Activated CD4-positive, alpha-beta T cell treated with anti-CD3 and anti-CD28 coated beads for 4 hours (primary cell): ENCODE measurements around the gene CADM1.
A peak's percentile ranks its signal among the peaks of the same experiment; 100 is the strongest.

ENCODE experiments used
- DNase-seq, 2 donors: peaks; one replicate each; pipeline ENCODE4 v3.0.0-alpha.2; 2020

CADM1 gene

DNA sequence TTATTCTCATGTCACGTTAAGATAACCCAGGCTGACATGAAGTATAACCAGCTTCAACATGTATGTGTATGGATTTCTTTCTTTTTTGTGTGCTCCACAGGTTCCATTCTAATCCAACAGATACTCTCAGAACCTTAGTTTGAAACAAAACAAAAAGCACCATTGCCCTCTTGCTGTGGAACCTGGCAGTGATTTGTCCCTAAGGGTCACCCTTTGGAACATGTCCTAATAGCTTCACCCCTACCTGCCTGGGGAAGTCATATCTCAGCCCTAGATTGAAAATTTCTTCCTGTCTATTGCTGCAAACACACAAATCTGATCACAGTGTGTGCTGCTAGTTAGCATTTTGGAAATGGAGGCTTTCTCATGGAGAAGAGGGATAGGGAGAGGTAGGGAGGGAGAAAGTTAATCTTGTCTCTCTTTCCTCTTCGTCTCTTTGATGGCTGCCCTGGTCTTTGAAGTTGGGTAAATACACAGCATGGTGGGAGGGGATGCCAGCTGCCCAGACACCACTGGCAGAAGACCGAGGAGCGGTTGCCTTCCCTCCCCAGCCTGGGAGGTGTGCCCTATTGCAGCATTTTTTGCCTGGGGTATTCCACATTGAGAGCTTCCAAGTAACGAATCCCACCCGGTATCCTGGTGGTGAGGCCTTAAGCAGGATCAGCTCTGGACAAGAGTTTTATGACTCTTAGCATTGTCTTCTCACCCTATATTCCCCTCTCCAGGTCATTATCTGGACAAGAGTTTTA, 11.6 kb upstream of the CADM1 start:
- DNase-seq, result no peak

DNA sequence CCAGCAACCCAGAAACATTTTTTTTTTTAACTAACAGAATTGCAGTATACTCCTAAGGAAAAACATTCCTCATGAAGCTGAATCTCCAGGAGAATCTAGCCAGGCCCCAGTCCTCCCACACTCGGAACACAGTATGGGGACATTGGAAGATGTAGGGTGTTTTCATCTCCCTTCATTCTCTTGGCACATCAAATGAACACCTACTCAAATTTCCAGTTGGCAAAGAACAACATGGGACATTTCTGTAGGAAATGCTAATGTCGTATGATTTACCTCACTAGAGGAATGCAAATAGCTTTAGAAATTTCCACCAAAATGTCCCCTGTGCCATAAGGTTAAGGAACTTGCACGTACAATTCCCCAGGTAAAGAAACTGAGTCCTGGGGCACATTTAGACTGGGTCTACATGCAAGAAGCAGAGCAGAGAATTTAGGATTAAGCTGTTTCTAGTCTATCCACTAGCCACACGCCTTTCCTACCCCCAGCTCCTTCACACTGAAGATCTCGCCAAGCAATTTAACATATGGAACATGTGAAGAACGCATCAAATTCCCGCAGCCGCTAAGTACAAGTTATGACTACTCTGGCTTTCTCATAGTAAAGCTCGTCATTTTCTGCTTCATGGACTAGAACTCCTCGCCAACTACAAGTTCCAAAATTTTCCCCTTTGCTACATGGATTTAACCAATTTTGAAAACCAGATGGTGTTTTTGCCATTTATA, 2.9 kb upstream of the CADM1 start:
- DNase-seq, result no peak

DNA sequence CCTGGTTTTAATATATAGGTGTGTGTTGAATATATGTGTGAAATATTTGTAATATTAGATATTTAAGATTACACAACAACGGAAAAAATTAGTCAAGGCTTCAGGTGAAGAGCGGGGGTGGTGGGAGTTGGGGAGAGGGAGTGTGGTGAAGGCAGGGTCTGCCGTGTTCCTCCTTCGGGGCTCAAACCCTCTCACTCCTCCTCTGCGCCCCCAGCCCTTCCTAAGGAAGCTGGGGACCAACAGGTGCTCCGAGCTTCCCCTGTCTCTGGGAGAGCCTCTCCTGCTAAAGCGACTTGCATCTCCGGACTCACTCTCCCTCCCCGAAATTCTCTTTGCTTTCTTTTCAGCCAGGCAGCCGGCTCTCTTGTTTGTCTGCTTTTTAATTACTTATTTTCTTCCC, 960 bp upstream of the CADM1 start:
- no peak for DNase-seq

DNA sequence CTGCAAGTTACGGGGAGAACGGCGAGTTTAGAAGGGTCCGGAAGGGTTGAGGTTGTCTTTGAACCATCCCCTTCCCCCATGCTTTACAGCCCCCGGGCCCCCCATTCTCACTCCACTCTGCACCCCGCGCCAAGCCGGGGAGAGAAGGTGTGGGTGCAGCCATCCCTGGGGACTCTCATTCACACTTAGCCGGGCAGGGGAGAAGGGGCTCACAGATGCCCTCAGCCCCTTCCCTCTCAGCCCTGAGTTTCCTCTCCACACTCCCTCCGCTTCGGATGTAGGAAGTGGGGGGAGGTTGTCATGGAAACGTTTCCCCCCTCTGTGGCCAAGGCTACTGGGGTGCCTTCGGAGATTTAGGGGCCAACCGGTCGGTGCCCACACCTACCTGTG, 334 bp downstream of the CADM1 start:
- DNase-seq, result no peak

DNA sequence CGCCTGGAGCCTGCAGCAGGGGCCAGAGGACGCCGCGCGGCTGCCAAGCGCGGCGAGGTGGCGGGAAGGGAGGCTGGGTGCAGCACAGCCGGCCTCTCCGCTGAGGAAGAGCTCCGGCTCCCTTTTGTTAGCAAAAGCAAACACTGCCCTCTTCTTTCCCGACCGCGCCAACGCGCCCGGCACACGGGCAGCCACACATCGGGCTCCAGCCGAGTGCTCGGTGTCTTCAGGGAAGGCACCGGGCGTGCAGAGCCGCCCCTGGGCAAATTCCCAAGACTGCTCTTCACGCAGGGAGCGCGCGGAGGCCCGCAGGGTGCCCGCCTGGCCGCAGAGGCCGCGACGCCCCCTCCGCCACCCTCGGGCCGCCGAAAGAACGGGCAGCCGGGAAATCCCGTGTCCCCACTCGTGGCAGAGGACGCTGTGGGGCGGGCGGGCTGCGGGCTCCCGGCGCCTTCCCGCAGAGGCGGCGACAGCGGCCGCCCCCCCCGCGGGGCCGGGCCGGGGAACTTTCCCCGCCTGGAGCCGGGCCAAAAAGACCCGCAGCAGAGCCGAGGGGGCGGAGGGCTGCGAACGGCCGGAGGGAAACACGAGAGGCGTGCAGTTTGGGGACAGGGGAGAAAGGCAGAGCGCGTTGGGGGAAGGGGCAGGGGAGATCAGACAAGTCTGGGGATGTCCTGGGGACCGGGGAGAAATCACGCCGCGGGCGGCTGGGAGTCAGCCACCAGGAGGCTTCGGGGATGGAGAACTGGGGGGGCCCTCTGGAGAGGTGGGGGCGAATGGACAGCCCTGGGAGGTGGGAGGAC, 931 bp downstream of the CADM1 start:
- DNase-seq, result peak in 1 of 2 donors; percentile 6

DNA sequence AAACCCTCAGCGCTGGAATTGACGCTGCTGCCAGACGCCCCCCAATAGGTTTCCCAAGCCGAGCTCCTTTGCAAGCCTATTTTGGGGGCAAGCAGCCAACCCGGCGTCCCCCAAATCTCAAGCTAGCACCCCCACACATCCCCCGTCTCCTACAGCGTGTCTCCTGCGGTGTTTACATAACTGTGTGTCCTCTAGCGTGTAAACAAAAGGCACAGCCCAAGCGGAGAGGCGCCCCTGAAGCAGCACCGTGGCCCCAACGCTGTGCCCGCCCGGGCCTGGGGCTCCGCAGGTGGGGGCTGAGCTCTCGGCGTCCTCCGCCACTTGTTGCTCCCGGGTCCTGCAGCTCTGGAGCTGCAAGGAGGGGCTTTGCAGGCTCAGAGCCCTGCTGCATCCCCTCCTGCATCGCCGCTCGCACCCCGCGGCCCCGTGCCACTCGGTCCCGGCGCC, 1.6 kb downstream of the CADM1 start:
- DNase-seq, result no peak

DNA sequence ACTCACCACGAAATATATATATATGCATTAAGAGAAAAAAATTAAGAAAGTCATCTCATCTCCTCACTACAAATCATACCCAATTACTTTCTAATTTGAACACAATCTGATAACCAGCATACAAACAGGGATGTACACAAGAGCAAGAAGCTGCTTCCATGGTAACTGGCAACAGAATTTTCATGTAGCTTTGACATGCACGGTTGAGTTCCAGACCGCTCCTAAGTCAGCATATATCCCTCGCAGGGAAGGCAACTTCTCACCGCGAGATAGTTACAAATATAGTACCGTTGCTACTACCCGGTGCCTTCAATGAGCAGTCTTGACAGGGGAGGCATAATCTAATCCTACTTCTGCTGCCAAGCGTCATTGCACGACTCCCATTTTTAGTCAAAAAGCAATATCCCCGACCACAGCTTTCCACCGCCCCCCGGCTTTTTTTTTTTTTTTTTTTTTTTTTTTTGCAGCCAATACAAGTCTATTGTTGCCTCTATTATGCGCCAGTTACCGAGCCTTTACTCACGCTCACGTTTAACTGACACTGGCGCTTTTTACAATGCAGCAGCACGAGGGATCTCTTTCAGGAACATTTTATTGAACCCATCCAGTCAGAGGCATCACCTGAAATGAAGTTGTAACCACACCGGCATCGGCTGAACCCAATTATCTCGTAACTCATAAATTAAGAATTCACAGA, 2.2 kb downstream of the CADM1 start:
- DNase-seq, result no peak

DNA sequence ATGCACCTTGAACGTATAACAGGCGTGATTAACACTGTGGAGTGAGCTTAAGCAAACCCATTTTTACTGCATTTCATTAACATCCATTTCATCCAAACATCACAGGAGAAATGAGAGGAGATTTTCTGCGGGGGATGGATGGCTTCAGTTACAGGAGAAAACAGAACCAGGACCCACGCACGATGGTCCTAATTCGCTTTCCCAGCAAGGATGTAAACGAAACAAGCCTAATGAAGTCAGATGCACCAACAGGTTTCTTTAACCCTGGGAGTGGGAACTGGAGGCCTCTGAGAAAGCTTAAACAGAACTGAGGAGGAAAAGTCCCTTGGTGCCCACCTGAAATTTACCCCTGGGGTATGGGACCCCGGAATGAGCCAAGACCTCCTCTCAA, 2.7 kb downstream of the CADM1 start:
- DNase-seq, result no peak

DNA sequence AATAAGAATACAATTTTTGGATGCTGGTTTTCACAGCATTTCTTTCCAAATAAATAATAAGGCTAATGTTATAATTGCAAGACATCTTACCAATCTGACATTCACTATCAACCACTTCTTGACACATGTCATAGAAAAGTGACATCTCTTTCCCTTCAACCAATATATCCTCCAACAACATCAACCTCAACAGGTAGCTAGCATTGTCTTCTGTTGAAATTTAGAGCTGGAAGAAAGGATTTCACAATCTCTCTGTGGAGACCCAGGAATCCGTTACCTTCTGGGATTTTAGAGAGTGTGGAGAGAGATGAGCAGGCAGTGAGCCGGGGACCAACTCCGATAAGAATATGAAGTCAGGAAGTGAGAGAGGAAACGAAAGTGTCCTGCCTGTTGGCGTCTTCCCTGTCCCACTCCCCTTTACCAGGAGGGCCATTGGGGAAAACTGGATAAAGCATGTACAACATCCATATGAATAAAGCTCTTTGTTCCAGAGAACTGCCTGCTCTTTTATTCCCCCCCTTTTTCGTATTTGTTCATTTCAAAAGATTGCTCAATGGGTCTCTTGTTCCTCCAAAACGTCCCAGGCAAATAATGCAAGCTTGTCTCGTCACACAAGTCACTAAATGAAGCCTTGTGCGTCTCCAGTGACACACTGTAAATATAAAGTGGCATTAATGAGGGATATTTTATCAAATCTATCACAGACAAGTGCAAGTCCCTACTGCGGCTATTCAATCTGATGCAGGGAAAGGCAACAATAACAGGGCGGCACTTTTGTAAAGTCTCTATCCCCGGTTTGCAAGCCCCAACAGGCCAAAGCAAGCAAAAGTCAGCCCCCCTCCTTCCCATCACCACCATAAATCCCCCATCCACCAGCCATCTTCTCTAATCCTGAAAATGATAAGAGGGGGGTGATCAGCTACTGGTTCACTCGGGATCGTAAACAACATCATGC, 3.4 kb downstream of the CADM1 start:
- no peak for DNase-seq

DNA sequence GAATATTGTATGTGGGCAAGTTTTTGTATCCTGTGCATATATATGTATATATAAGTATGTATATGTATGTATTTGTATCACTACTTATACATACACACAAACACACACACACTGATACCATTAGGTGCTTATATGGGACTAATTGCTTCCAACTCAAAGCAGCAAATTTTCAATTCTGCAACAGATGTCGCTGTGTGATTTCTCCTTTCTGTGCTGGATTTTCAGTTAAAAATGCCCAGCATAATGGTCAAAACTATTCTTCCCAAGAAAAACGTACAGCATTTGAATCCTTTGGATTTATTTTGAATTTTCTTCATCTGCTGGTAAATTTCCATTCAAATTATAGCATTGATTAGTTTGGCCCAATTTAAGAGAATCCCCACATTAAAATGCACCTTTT, 4.3 kb downstream of the CADM1 start:
- DNase-seq, result no peak

DNA sequence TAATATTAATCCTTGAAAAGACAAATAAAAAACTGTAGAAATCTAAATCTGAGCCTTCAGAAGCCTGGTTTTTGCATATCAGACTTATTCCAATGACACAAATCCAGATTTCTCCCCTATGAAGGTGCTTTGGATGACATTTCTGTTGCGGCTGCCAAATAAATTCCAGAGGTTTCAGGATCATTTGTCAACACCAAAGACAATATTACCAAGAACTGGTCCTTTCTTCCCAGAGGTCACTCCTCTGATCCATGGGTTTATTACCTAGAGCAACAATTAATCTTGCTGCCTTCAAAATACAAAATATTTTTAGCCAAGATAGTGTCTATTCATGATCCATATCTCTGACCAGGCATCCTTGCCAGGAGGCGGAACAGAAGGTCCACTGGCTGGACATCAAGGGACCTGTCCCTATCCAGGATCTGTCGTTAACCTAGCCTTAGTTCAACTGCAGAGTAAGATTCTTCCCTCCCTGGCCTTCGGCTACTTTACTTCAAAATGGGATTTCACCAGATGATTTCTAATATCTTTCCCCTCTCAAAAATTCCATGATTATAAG, 4.9 kb downstream of the CADM1 start:
- no peak for DNase-seq

DNA sequence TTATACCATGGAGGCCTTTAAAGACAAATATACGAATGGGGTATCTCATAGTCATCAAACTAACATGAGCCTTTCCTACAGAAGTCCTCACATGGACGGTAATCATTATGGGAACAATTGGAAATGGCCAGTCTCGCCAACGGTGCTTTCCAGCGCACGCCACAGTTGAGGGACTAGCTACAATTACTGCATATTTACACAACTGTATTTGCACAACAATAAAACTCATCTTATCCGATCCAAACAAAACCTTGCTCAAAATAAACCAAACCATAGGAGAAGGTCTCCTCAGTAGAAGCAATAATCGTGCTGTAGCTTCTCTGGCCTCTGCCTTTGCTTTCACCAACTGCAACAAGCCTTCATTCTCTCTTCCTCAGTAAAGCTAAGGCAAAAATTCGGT, 5.9 kb downstream of the CADM1 start:
- no peak for DNase-seq

DNA sequence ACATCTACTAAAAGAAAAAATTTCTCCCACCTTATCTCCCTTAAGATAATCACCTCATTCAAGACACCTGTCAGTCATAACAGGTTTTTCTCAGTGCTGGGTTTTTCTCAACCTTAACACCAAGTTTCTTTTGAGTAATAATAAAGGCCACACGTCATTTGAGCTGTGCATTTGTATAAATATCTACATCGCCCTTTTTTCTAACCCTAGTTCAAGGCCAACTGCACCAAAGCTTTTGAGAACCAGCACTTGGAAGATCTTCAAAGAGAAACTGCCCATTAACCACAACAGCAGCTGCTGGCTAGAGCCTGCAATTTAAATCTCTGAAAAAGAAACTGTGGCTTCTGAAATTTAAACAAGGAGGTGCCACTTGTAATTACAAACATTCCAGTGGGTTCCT, 6.9 kb downstream of the CADM1 start:
- DNase-seq, result no peak

DNA sequence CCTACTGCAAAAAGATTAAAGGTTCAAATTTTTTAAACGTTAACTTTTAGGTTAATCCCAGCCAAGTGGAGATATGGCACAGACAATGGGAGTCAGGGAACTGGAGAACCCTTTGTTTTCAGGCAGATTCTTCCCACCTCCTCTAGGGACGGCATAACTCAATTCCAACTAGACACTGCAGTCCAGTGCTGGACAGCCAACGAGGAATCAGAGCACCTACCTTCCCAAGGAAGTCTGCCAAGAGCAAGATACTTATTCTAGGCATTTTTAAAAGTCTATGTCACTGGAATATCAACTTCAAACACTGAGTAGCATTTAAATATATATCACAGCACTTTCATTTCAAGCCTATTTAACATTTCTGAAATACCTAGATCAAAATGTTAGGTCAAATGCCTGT, 7.3 kb downstream of the CADM1 start:
- DNase-seq, result no peak

DNA sequence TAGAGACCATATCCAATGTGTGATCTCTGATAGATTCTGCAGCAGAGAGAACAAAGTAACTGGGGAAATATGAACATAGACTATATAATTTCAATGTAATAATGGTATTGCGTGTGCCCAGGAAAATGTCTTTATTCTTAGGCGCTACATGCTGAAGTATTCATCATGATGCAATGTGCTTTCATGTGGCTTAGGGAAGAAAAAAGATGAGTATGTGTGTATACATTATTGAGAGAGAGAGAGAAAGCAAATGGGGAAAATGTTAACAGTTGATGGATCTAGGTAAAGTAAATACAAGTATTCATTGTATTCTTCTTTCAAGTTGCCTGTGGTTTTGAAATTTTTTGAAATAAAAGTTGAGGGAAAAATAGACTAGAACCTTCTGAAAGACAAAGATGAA, 10.3 kb downstream of the CADM1 start:
- no peak for DNase-seq

DNA sequence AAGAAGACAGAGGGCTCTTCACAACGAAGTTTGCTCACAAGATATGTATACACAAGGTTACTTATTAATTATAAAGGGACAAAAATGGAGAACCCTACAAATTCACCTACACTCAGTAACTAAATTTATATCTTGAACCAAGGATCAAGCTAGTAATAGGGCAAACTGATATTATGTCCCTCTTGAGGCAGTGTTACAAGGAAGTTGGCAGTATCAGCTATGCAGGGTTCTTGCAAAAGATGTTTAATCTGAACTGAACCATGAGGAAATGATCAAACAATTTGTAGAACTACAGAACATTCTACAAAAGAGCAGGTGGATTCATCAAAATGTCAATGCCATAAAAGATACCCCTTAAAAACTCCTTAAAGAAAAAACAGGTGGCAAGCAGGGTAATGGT, 10.7 kb downstream of the CADM1 start:
- no peak for DNase-seq

DNA sequence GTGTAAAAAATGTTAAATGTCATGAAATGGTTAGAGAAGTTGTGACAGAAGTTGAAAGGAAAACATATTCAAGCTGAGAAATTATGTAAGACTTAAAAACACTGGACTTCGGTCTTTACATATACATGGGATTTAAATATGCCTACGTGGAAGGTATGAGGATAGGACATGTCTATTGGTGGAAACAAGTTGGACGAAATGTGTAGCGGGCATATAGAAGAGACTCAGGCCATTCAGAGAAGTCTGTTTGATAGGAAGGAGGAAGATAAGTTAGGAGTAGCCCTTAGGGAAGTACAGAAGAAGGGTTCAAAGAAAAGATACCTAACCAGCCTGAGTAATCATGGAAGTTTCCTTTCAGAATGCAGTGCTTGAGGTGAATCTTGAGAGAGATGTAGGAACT, 14.7 kb downstream of the CADM1 start:
- DNase-seq, result no peak

DNA sequence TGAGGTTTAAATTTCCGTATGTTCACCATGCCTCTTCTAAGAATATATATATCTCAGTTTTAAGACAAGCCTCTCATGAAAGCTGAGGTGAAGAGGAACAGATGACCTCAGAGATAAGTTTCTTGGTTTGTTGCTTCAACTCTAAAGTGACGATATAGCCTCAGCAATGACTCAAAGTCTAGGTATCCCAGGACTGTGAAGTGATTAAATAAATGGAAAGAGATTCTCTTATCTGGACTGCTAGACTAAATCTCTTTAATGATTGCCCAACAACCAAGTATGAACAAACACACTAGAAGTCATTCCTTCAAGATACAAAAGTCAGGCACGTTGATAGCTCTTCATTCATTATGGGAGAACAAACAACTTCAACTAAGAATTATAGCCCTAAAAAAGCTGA, 15.3 kb downstream of the CADM1 start:
- DNase-seq, result no peak

DNA sequence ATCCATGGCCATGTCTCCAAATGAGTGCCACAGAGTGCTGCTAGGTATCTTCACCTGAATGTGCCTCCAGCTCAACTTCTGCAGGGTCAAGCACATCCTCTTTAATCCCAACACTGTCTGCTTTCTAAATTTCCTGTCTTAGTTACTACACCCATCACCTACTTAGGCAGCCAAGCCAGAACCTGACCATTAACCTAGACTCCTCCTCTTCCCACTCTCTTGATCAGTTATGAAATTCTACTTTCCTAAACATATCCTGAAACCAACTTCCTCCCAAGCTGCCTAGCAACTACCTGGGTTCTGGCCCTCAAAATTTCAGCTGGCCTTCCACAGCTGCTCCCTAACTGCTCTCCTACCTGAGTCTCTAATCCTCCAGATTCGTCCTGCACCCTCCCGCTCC, 22.7 kb downstream of the CADM1 start:
- no peak for DNase-seq

DNA sequence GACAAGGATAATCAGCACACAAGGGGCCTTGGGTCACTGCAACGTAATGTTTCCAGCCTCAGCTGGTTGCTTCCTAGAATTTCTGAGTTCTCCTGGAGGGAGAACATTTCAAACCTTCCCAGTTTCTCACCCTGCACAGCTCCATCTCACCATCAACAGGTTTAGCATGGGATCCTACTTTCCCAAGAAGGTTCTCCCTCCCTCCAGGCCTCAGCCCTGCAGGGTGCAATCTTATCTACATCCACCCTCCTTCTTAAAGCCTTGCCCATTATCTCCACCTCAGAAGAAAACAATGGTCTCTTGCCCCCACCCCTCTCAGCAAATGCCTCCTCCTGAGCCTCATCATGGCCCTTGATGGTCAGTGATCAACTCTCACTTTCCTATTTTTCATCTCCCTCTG, 23.6 kb downstream of the CADM1 start:
- no peak for DNase-seq

DNA sequence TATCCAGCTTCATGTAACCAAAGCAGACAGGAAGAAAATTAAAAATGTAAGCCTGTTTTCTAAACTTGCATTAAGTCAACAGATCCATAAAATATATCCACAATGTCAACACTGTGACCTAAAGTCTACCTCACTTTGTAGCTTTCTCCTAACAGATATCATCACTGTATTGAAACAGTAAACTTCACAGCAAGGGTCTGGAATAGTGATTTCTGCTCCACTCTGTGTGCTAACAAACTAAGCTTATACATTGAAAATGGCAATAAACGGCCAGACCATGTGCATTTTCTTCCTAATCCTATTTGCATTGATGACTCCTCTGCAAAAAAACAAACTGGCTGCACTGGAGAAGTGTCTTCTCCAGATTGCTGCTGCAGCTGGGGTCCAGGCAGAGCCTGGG, 26.8 kb downstream of the CADM1 start:
- no peak for DNase-seq
